Measurements from ENCODE around the gene FADS3. TPM values are rescaled to one million over a fixed set of nuclear protein-coding genes. Genes with fewer than 3 reads are reported as not detected.

The FADS3 gene
- total RNA-seq, 1 experiment from 2014 or later, result 47.1 TPM

DNA sequence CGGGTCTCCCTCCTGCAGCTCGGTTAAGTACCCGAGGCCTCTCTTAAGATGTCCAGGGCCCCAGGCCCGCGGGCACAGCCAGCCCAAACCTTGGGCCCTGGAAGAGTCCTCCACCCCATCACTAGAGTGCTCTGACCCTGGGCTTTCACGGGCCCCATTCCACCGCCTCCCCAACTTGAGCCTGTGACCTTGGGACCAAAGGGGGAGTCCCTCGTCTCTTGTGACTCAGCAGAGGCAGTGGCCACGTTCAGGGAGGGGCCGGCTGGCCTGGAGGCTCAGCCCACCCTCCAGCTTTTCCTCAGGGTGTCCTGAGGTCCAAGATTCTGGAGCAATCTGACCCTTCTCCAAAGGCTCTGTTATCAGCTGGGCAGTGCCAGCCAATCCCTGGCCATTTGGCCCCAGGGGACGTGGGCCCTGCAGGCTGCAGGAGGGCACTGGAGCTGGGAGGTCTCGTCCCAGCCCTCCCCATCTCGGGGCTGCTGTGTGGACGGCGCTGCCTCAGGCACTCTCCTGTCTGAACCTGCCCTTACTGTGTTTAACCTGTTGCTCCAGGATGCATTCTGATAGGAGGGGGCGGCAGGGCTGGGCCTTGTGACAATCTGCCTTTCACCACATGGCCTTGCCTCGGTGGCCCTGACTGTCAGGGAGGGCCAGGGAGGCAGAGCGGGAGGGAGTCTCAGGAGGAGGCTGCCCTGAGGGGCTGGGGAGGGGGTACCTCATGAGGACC is 25.0 kb downstream of the FADS3 start:
- in situ Hi-C loops (cut with HindIII; ENCODE audit: low sequenced_read_pairs), result no loop called here
- no peak for DNase-seq (ENCODE audit: low spot score)

DNA sequence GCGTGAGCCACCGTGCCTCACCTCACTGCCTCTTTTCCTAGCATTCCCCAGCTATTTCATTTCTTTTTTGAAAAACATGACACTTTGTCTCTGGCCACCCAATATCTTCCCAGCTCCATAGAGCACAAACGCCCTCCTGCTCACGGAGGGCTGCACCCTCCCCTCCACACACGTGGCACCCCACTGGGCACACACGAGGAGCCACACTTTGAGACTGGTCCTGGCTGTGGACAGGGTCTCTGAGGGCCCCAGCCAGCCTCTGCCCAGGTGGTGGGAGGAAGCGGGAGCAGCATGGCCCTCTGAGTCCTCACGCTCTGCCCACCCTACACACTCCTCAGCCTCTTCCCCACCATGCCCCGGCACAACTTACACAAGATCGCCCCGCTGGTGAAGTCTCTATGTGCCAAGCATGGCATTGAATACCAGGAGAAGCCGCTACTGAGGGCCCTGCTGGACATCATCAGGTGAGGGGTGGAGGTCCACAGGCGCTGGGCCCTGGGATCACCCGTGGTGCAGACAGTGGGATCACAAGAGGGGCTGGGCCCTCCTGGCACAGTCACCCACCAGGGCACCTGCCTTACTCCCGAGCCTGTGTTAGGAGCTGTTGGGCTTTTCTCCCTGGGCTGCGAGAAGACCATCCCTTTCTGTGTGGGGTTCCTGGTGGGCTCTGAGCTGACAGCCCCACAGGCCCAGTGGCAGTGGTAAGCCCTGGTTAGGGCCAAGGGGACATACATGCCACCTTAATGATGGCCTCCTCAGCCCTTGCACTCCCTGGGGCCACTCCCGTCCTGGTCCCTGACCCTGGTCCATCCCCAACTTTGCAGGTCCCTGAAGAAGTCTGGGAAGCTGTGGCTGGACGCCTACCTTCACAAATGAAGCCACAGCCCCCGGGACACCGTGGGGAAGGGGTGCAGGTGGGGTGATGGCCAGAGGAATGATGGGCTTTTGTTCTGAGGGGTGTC is 26.2 kb downstream of the FADS3 start:
- in situ Hi-C loops (cut with HindIII; ENCODE audit: low sequenced_read_pairs), result no loop called here
- no peak for DNase-seq (ENCODE audit: low spot score)

DNA sequence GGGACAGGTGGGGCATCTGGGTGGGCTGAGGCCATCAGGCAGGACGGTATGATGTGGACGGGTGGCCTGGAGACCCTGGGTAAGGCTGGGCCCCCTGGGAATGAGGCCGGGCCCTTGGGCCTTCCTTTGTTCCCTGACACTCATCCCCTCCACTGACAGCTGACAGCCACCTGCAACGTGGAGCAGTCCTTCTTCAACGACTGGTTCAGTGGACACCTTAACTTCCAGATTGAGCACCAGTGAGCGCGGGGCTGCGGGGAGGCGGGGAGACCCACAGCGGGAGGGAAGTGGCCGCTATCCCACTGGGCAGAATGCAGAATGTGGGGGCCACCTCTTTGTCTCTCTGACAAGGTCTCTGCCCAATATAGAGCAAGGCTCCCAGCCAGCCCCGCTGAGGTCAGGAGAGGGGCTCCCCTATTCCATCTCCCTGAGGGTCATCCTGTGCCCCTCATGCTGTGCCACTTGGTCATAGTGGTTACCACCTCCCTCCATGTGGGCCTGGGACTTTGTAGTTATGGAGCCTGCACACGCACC is 27.7 kb downstream of the FADS3 start:
- in situ Hi-C loops (cut with HindIII; ENCODE audit: low sequenced_read_pairs), result no loop called here
- no peak for DNase-seq (ENCODE audit: low spot score)

DNA sequence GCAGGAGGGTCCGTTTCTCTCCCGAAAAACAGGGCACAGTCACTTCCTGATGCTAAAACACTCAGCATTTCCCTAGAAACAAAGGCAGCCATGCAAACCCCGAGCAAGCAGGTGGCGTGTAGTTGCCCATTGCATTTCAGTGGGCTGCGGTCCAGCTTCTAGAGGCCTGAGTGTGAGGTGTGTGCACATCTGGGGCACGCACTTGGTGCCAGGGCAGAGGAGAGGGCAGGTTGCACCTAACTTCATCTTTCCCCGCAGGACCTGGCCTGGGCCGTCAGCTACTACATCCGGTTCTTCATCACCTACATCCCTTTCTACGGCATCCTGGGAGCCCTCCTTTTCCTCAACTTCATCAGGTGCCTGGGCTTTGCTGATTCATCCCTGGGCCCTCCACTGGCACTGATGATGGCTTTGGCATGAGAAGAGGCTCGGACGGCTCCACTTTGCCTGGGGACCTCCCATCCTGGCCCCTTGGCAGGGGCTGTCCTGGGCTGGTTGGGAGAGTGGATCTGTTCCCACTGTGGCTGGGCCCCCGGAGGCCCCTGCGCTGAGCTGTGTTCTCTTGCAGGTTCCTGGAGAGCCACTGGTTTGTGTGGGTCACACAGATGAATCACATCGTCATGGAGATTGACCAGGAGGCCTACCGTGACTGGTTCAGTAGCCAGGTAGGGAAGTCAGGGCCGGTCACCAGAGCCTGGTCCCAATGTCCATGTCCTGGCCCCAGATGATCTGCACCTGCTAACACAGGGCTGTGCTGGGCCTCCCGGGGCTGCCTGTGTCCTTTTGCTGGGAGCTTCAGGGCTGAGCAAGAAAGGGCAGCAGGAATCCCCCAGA is 28.4 kb downstream of the FADS3 start:
- in situ Hi-C loops (cut with HindIII; ENCODE audit: low sequenced_read_pairs), result no loop called here
- no peak for DNase-seq (ENCODE audit: low spot score)

DNA sequence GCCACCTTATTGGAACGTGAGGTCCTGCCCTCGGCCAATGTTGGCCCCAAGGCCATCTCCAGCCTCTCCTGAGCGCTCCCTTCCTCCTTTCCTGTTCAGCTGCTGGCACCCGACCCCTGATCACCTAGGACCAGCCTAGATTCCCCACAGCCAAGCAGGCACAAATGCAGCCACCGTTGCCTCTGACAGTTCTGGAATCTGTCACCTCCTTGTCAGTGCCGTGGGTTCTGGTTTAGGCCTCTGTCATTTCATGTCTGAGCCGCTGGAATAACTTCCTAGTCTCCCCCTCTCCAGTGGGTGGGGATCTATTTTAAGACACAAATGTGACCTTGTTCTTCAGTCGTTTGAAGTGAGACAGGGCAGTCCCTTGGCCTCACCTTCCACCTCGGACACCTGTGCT is 29.7 kb downstream of the FADS3 start:
- in situ Hi-C loops (cut with HindIII; ENCODE audit: low sequenced_read_pairs), result no loop called here
- no peak for DNase-seq (ENCODE audit: low spot score)

DNA sequence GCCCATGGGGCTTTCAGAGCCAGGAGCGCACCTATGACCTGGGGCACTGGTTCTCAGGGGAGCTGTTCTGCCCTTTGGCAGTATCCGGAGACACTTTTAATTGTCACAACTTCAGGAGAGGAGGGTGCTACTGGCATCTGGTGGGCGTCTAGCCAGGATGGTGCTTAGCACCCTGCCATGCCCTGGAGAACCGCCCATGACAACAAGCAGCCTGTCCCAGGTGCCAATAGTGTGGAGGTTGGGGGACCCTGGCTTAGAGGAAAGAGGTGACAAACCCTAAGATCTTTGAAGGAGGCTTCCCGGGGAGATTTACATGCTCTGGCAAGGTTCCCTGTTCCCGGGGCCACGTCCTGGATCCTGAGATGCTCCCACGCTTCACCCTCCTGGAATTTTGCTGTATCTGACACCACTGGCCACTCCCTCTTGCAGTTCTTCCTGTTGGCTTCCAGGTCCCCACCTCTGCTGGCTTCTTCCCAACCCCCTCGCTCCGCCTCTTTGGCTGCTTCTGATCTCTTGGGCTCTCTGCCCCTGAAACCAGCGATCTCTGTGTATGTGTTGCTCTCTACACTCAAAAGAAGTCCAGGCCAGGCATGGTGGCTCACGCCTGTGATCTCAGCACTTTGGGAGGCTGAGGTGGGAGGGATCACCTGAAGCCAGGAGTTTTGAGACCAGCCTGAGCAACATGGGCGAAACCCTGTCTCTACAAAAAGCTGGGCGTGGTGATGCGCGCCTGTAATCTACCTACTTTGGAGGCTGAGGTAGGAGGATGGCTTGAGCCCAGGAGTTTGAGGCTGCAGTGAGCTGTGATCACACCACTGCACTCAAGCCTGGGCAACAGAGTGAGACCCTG is 31.1 kb downstream of the FADS3 start:
- in situ Hi-C loops (cut with HindIII; ENCODE audit: low sequenced_read_pairs), result no loop called here
- peak; percentile 22 for DNase-seq (ENCODE audit: low spot score)

DNA sequence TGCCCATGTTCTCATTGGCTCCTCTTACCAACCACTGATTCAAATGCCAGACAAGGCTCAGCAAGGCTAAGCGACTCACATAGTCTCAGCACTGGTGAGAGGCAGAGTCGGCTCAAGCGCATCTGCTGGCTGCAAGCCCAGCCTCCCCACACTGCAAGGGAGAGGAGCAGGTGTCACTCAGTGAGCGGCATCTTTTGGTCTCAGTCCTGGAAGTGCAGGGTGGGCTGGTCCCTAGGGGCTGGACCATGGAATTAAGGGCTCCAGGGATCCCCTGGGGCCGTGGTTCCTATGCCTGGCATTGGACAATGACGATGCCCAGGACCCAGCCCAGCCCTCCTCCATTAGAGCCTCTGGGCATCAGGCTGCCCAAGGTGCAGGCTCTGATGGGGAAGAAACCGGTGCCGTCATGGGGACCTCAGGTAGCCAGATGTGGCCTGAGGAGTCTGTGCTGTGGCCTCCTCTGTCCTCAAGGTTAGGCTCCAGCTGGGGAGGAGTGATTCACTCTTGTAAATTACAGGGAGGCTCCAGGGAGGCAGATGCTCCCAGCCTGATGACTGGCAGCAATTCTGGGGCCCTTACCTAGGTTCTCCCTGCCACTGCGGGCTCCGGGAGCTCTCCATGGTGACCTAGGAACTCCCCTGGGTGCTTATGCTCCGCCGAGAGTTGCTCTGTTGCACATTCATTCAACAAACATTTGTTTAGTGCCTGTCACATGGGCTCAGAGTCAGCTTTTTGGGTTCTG is 35.2 kb downstream of the FADS3 start:
- in situ Hi-C loops (cut with HindIII; ENCODE audit: low sequenced_read_pairs), result no loop called here
- DNase-seq (ENCODE audit: low spot score), result peak; percentile 50

DNA sequence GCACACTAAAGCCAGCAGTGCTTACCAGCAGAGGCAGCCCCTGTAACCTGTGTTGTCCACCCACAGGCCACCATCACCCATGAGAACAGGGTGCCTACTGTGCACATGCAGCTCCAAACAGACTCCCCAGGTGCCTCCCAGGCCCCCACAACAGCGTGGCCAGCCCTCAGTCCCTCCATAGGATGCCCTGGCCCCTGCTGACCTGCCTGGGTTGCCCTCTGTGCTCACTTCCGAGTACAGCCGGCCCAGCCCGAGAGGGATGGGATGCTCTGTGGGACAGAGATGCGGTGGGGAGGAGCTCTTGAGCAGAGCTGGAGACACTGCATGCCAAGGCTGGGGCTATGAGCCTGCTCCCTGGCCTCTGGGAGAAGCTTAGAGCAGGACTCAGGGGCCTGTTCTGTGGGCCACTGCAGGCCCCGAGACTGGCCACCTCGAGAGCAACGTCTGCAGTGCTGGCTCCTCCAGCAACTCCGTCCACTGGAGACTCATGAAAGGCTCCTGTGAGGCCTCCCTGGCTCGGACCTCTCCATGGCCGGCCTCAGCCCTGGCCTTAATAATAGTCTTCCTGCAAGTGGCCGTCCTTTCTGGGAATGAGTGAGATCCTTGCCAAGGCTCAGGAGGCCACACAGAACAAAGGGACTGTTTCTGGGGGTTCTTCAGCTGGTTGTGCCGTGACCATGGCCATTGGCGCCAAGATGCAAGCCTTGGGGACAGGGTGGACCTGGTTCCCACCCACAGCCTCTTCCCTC is 36.2 kb downstream of the FADS3 start:
- in situ Hi-C loops (cut with HindIII; ENCODE audit: low sequenced_read_pairs), result no loop called here
- no peak for DNase-seq (ENCODE audit: low spot score)

DNA sequence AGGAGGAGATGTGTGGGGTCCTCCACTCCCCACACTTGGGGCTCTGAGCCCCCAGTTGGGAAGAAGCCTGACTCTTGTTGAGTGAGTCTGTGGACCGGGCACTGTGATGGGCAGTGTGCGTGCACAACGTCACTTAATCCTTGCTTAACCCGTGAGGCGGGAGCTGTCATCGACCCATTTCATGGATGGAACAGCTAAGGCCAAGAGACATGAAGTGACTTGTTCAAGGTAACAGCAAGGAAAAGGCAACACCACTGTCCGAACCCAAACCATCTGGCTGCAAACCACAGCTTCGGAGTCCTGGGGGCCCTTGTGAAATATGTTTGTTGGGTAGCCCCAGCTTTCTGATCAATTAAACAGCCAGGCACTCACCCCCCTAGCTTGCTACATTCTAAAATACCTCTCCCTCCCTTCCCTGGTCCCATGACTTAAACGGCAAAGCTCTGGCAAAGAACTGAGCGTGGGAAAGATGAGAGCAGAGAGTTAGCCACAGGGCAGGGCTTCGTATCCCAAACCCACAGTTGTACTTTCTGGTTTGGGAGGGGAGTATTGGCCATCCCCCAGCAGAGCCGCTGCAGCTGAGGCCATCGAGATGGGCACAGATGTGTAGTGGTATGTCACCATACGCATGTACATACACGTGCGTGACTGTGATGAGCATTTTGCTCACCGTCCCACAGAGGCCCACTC is 37.0 kb downstream of the FADS3 start:
- in situ Hi-C loops (cut with HindIII; ENCODE audit: low sequenced_read_pairs), result no loop called here
- no peak for DNase-seq (ENCODE audit: low spot score)

DNA sequence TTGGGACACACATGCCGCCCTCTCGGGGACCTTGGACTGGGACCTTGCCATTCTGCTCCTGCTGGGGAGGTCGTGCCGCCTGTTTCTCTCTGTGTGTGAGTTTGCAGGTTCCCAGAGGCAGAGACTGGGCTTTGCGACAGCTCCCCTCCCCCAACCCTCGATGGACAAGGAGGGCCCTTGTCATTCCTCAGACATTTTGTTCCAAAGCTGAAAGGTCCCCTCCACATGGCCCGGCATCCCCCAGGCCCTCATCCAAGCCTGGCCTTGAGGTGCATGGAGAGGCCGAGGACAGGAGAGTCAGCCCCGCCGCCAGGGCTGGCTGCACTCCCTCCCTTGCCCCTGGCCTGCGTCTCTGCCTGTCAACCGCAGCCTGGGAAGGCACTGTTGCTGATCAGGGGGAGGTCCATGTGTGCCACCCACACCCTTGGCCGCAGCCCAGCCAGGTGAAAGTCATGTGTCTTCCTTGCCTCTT is 37.6 kb downstream of the FADS3 start:
- in situ Hi-C loops (cut with HindIII; ENCODE audit: low sequenced_read_pairs), result no loop called here
- no peak for DNase-seq (ENCODE audit: low spot score)

DNA sequence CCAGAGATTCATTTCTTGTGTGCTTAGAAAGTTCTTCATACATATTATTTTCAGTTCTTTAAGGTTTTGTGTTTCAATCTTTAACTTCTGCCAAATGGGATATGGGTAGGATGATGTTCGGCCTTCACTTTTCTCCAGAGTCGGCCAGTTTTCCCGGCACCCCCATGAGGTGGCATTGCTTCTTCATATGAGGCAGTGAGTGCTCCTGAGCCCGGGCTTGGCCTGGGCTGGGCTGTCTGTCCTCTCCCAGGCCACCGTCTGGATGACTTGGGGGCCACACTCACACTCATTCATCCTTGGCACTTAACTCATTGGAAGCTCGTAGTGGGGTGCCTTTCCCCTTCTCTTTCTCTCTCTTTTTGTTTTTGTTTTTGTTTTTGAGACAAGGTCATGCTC is 39.4 kb downstream of the FADS3 start:
- no peak for DNase-seq (ENCODE audit: low spot score)
- in situ Hi-C loops (cut with HindIII; ENCODE audit: low sequenced_read_pairs), result no loop called here

DNA sequence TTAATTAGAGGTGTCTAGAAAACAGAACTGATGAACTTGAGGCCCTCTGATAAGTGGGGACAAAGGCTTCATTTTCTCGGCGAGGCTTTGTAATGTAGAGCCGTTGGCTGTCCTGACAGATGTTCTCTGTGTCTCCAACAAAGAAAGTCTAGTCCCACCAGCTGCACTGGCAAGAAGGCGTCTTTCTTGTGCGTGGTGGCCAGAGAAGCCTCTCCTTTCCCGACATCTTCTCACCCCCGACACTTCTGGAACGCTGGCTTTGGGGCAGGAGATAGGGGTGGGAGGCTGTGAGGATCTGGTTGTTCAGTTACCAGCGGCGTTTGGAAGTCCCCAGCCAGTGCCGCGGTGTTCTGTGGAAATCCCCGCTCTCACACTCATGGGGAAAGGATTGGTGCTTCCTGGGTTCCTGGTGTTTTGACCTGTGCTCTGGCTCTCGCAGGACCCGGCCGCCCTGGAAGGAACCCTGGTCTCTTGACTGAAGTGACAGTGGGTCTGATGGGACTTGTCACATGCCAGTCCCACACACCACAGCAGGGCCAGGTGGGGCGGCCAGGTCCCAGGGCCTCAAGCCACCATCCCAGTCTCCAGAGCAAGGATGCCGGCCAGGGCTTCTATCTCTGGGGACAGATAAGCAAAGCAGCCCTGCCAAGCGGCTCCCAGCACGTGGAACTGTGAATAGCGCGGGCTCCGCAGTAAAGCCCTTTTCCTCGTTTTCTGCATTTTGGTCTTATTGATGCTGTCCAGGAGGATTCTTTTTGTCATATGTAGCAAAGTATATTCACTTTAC is 40.0 kb downstream of the FADS3 start:
- in situ Hi-C loops (cut with HindIII; ENCODE audit: low sequenced_read_pairs), result no loop called here
- no peak for DNase-seq (ENCODE audit: low spot score)

DNA sequence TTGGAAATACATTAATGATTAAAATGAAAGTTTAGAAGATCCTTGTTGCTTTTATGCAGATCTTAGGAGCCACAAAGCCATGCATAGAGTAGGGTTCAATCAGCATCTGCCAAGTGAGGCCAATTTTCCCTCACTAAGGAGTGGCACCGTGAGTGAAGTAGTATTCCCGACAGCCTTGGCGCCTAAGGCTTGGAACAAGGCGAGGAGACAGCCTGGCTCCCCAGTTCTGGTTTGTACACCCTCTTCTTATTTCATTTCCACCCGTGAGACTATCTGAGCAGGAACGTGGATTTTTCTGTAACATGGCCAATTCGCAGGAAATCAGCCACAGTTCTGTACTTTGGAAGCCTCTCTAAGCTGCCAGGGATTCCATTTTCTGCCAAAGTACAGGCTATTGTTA is 40.7 kb downstream of the FADS3 start:
- no peak for DNase-seq (ENCODE audit: low spot score)
- in situ Hi-C loops (cut with HindIII; ENCODE audit: low sequenced_read_pairs), result no loop called here

DNA sequence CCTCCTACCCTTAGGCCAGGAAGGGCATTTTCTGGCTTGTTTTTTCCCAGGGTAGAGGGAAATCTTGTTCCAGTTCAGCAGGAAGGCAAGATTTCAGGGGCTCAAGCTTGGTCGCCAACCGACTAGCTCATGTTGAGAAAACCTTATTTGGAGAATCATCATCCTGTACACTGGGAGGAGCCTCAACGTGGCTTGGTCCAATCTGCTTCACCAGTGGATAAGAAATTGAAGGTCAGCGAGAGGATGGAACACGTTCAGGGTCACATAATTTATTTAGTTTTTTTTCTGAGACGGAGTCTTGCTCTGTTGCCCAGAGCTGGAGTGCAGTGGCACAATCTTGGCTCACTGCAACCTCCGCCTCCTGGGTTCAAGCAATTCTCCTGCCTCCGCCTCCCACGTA is 42.7 kb downstream of the FADS3 start:
- in situ Hi-C loops (cut with HindIII; ENCODE audit: low sequenced_read_pairs), result no loop called here

DNA sequence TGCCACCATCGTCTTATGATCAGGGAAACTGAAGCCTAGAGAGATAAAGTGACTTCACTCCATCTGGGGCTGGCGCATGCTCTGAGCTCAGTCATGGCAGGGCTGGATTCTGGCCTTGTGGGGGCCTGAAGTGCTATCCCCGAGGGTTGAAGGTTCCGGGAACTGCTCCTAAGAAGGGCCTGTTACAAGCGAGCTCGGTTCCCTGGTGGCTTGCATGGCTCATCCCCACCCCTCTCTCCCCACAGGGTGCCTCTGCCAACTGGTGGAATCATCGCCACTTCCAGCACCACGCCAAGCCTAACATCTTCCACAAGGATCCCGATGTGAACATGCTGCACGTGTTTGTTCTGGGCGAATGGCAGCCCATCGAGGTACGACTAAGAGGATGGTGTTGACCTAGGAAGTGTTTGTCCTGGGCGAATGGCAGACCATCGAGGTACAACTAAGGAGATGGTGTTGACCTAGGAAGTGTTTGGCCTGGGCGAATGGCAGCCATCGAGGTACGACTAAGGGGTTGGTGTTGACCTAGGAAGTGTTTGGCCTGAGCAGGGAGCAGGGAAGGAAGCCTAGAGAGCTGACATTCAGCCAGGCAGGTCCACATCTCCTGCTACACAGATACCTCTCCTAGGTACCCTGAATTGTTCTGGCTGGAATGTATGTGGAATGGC is 43.3 kb downstream of the FADS3 start:
- in situ Hi-C loops (cut with HindIII; ENCODE audit: low sequenced_read_pairs), result no loop called here
- no peak for DNase-seq (ENCODE audit: low spot score)

More for the DNA sequence above, 42.7 kb downstream of the FADS3 start:
- no peak for DNase-seq (ENCODE audit: low spot score)
